HG02798 (cell line): Measurements from ENCODE around the gene FKBP1A.

Experiments
- ATAC-seq: cut with Tn5 transposase; IDR thresholded peaks from one replicate; pipeline ENCODE4 v1.9.1; 2021; ENCODE audit warnings: mild to moderate bottlenecking; ENCODE audit not compliant: unreplicated experiment, poor library complexity

FKBP1A gene

GRCh38 chr20:1388741-1389483 is 3.9 kb downstream of the FKBP1A start:
- ATAC-seq, result no peak

- no peak for ATAC-seq
These were observed 4.6 kb downstream of the FKBP1A start for GRCh38 chr20:1388253-1388652.

- no peak for ATAC-seq
These were observed 6.5 kb downstream of the FKBP1A start for GRCh38 chr20:1386323-1386722.

- ATAC-seq, result no peak
These were observed 9.0 kb downstream of the FKBP1A start for GRCh38 chr20:1383623-1384404.

GRCh38 chr20:1382670-1383069 is 10.2 kb downstream of the FKBP1A start:
- ATAC-seq, result no peak

GRCh38 chr20:1381753-1382591 is 10.9 kb downstream of the FKBP1A start:
- ATAC-seq, result no peak

- no peak for ATAC-seq
These were observed 14.1 kb downstream of the FKBP1A start for GRCh38 chr20:1378735-1379125.

GRCh38 chr20:1377984-1378734 is 14.7 kb downstream of the FKBP1A start:
- no peak for ATAC-seq

GRCh38 chr20:1377341-1377871 is 15.4 kb downstream of the FKBP1A start:
- no peak for ATAC-seq

GRCh38 chr20:1376408-1377270 is 16.2 kb downstream of the FKBP1A start:
- ATAC-seq, result no peak

- ATAC-seq, result no peak
These were observed 16.8 kb downstream of the FKBP1A start for GRCh38 chr20:1376007-1376406.

- ATAC-seq, result no peak
These were observed 17.3 kb downstream of the FKBP1A start for GRCh38 chr20:1375515-1375914.

- ATAC-seq, result no peak
These were observed 18.6 kb downstream of the FKBP1A start for GRCh38 chr20:1374246-1374645.

GRCh38 chr20:1373614-1374013 is 19.2 kb downstream of the FKBP1A start:
- no peak for ATAC-seq

GRCh38 chr20:1373036-1373435 is 19.8 kb downstream of the FKBP1A start:
- no peak for ATAC-seq

- no peak for ATAC-seq
These were observed 20.9 kb downstream of the FKBP1A start for GRCh38 chr20:1371830-1372539.

- no peak for ATAC-seq
These were observed 21.6 kb downstream of the FKBP1A start for GRCh38 chr20:1371202-1371782.

GRCh38 chr20:1370548-1371110 is 22.2 kb downstream of the FKBP1A start:
- ATAC-seq, result no peak
